ENCODE data around the gene NBEAL1. TPM values are rescaled to one million over a fixed set of nuclear protein-coding genes. Genes with fewer than 3 reads are reported as not detected.

The NBEAL1 gene
- total RNA-seq, 1 donor from 2014 or later = 29.0 TPM

DNA sequence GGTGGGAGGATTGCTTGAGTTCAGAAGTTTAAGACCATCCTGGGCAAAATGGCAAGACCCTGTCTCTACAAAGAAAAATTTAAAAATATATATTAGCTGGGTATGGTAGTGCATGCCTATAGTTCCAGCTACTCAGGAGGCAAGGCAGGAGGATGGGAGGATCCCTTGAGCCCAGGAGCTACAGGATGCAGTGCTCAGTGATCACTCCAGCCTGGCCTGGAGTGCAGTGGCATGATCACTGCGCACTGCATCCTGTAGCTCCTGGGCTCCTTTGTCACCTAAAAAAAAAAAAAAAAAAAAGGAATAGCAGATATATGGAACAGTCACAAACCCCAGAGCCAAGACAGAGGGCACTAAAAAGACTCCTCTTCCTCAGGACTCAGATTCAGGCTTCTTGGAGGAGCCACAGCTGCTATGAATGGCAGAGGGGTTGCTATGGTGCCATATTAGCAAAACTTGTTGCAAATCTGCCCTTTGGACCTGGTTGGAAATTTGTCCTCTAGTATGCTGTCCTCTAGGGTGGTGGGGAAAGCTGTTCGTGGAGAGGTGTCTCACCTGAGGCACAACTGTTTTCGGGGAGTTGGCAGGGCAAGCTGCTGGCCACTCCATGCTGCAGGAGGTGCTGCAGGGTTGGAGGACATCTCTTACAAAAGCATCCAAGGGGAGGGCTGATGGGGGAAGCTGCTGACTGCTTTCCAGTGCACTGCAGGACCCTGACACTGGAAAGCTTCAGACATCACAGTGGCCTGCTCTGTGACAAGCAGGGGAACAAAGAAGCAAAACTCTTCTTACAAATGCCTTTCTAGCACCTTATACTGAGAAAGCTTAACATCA is 246.9 kb downstream of the NBEAL1 start:
- Mint-ChIP-seq H3K4me1 (ENCODE audit: unreplicated experiment) (no peaks in the 10 kb centered on the region), H3K4me3 (ENCODE audit: unreplicated experiment) (no peak overlapping the region), H3K27ac (ENCODE audit: unreplicated experiment) (no peak overlapping the region), H3K9me3 (ENCODE audit: unreplicated experiment) (no peaks in the 10 kb centered on the region), H3K36me3 (ENCODE audit: unreplicated experiment) (peaks cover 27% of the 10 kb centered on the region), H3K27me3 (ENCODE audit: unreplicated experiment) (no peaks in the 10 kb centered on the region)
- TF ChIP-seq, protein P1, sequence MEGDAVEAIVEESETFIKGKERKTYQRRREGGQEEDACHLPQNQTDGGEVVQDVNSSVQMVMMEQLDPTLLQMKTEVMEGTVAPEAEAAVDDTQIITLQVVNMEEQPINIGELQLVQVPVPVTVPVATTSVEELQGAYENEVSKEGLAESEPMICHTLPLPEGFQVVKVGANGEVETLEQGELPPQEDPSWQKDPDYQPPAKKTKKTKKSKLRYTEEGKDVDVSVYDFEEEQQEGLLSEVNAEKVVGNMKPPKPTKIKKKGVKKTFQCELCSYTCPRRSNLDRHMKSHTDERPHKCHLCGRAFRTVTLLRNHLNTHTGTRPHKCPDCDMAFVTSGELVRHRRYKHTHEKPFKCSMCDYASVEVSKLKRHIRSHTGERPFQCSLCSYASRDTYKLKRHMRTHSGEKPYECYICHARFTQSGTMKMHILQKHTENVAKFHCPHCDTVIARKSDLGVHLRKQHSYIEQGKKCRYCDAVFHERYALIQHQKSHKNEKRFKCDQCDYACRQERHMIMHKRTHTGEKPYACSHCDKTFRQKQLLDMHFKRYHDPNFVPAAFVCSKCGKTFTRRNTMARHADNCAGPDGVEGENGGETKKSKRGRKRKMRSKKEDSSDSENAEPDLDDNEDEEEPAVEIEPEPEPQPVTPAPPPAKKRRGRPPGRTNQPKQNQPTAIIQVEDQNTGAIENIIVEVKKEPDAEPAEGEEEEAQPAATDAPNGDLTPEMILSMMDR (IDR thresholded peaks at IDR 0.05) = no peak
- no peak for DNase-seq (ENCODE audit: extremely low spot score, unreplicated experiment)

Other genes with a start within 250 kb of the NBEAL1 start
- 4.9 and 6.5 TPM in 2 replicates for gene ICA1L, start 143.1 kb upstream of the NBEAL1 start, total RNA-seq
- 47.9 and 49.3 TPM in 2 replicates for gene WDR12, start 103.2 kb upstream of the NBEAL1 start, total RNA-seq
- 16.6 and 17.0 TPM in 2 replicates for gene CARF, start 102.6 kb upstream of the NBEAL1 start, total RNA-seq
- 32.4 and 33.4 TPM in 2 replicates for gene CYP20A1, start 224.1 kb downstream of the NBEAL1 start, total RNA-seq